Activated gamma-delta T cell (primary cell): ENCODE measurements around the gene AGBL4.
"Not testable (repeated sequence)": the region's sequence is repeated elsewhere in the genome, so short reads cannot be mapped to it uniquely, and the experiment has no call there.

Source experiments
- DNase-seq: peaks from one replicate; lab custom pipeline; 2025; lab: John Stamatoyannopoulos, UW

The AGBL4 gene

DNA sequence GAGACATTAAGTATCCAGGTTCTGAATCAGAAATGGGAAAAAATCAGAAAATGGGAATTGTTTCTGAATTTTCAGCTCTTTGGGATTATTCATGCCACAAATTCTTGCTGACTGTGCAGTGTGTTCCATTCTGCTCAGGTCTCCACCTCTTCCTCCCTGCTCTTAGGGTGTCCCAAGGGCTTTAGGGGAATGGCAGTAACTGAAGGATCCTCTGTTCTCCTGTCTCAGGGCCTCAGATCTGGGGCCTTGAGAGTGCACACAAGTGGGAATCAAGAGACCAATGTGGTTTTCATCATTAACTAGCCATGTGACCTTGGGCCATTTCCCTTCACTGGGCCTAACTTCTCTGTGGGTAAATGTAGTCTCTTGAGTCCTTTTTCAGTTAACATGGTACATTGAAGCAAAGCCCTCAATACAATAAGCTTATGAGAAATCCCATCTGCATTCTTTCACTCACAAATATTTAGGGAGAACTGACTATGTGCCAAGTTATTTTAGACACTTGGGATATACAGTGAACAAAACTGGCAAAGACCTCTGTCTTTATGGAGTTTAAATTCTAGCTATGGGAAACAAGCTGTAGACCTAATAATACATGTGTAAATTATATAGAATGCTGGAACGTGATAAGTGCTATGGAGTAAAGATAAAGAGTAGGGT is 1476.1 kb downstream of the AGBL4 start:
- DNase-seq, result no peak

DNA sequence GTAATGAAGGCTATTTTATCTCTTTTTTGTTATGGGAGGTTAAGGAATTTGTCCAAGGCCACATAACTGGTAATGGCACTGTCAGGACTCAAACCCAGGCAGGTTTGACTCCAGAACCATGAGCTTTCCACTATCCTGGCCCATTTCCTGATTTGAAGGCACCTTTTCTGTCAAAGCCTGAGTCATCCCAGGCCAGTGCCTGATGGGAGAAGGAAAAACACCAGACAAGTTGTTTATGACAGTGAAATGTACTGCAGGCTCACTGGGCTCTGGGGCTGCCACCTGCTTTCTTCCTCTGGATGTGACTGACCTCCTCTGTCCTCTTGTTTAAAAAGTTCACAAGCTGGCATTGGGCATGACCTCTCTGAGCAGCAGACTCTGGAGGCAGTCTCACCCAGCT is 1479.9 kb downstream of the AGBL4 start:
- no peak for DNase-seq

DNA sequence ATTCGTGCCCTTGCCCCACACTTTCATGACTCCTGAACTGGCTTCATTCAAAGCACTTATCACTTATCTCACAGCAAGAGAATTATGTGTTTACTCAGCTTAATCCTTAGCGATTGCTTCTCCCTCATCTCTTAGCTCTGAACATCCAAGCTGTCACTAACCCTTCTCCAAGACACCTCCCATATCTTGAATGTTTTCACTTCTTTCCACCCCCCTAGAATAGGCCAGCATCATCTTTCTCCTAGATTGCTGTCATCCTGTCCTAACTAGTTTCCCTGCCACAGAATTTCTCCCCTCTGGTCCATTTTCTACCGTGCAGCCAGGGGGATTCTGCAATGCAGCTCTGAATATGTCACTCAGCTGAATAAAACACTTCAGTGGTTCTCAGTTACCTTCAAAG is 1483.2 kb downstream of the AGBL4 start:
- no peak for DNase-seq

DNA sequence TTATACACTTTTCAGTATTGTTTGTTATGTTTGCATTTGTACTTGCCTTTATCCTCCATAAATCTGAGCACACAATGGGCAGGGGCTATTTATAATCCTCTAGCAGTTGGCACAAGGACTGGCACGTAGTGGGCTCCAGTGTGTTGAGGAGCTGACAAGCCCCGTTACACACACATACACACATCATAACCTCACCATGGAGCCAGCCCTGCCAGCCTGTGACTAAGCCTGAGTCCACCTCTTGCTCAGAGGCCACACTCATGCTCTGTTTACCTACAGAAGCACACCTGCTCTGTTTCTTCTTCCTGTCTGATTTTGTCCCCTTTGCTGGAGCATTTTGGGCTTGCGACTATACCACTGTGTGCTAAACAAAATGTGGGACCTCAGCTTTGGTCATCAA is 1487.3 kb downstream of the AGBL4 start:
- DNase-seq, result no peak

DNA sequence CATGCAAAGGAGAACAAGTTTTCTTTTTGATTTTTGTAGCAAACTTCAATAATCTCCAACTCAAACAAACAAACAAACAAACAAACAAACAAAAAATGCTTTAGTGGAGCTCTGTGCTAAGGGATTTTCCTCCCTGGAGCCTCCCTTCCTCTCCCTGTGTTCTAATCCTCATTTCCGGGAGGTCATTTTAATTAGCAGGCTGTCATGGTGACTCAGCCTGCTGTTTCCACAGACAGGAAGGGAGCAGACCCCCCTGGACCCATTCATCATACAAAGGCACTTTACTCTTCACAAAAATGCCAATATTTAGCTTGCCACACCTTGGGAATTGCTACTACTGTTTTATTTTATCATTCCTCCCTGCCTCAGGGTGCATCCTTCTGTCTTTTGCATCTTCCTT is 1490.8 kb downstream of the AGBL4 start:
- DNase-seq, result no peak

DNA sequence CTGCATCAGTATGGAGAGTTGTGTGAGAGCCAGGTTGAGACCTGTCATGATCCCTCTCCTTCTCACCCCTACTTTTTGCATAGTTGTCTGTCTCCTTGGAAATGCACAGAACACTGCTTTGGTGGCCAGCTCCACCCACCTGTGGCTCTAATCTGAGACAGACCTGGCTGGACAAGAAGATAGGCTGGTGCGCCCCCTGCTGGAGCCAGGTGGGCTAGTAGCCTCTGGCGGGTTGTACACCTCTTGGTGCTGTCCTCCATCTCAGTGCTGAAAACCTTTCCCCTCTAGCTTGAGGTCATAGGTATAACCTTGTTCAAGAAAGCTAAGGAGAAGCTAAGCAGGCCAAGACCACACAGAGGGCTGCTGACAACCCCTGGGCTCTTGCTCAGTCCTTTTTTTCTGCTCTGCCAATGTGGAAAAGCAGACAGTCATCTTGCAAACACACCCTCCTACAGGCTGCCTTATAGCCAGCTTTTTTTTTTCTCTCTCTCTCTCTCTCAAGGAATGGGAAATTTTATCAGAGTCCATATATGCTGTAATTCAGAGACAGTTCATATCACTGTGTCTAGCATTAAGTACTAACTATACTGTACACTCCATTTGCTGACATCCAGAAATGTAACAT is 1492.9 kb downstream of the AGBL4 start:
- DNase-seq, result no peak

DNA sequence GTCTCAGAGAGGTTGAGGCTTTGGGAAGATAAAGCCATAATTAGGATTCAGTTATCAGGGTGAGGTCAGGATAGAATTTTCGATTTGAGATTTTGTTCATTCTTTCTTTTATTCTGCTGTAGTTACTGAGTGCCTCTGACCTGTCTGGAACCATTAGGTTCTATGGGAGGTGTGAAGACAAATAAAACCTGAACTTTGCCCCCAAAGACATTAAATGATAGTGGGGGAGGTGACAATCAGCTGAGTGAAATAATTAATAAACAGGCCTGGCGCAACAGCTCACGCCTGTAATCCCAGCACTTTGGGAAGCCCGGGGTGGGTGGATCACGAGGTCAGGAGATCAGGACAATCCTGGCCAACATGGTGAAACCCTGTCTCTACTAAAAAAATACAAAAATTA is 1496.7 kb downstream of the AGBL4 start:
- no peak for DNase-seq

DNA sequence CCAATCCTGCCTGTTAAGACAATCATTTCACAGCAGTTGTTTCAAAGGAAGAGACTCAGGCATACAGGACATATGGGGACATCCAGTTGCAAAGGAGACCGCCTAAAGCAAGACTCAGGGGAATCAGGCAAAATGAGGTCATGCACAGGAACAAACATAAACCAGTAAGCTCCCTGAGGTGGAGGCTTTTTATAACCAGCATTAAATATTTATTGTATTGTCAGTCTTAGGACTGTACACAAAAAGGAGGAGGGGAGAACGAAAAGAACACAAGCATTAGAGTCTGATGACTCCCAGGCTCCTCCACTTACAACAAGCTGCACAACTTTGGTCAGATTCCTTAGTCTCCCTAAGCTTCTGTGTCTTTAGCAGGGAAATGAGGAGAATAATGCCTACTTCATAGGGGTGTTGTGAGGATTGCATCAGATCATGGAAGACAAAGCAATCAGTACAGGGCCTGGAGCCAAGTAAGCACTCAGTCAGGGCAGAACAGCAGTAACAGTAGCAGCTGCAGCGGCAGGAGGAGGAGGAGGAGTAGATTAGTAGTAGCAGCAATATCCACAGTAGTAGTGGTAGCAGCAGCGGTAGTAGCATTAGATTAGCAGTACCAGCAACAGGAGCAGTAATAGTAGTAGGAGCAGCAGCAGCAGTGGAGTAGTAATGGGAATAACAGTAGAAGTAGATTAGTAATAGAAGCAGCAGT is 1497.6 kb downstream of the AGBL4 start:
- no peak for DNase-seq

DNA sequence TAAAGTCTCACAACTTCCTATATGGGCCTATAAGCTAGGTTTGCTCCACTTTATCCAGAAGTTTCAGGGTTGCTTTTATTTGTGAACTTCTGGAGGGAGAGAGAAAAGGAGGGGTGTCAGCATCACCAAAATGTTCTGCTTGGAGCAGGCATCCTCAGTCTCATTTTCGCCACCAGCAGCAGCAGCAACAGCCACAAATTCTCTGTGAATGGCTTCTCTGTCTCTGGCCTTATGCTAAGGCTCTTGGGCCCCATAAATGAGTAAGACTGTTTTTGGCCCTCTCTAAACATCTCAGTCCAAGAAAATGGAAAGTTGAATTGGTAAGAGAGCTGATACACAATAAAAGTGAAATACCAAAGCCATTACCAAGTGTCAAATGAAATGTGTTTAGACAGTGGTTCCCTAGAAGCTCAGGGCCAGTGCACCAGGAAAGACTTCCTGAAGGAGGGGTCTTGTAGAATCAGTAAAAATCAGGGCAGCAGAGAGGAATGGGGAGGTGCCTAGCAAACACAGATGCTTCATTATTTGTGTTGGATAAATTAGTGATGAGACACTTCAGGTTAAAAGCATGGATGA is 1498.8 kb downstream of the AGBL4 start:
- DNase-seq, result no peak

DNA sequence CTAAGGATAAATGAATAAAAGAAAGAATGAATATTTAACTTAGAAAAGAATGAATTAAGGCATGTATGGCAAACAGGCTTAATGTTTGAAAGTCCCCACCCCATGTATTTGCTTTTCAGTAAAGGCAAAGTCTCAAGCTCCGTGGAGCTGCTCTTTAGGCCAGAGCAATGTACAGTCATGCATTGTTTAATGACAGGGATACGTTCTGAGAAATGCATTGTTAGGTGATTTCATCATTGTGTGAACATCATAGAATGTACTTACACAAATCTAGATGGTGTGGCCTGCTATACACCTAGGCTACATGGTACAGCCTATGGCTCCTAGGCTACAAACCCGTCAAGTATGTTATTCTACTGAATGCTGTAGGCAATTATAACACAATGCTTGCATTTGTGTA is 1500.2 kb downstream of the AGBL4 start:
- DNase-seq, result no peak

DNA sequence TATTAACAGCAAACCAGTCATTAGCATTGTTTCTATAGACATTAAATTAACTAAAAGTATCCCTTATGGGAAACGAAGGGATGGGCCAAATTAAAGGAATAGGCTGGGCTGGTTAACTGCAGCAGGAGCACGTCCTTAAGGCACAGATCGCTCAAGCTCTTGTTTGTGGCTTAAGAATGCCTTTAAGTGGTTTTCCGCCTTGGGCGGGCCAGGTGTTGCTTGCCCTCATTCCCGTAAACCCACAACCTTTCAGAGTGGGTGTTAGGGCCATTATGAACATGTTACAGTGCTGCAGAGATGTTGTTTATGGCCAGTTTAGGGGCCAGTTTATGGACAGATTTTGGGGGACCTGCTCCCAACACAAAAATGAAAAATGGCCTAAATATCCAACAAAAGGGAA is 1503.9 kb downstream of the AGBL4 start:
- not testable (repeated sequence) for DNase-seq

DNA sequence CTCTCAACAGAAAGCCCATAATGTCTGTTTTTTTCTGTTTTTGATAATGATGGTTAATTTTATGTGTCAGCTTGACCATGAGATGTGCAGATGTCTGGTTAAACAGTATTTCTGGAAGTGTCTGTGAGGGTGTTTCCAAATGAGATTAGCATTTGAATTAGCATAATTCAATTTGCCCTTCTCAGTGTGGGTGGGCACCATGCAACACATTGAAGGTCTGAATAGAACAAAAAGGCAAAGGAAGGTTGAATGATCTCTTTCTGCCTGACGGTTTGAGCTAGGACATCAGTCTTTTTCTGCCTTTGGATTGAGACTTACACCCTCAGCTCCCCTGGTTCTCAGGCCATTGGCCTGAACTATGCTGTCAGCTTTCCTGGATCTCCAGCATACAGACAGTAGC is 1516.9 kb downstream of the AGBL4 start:
- DNase-seq, result no peak

DNA sequence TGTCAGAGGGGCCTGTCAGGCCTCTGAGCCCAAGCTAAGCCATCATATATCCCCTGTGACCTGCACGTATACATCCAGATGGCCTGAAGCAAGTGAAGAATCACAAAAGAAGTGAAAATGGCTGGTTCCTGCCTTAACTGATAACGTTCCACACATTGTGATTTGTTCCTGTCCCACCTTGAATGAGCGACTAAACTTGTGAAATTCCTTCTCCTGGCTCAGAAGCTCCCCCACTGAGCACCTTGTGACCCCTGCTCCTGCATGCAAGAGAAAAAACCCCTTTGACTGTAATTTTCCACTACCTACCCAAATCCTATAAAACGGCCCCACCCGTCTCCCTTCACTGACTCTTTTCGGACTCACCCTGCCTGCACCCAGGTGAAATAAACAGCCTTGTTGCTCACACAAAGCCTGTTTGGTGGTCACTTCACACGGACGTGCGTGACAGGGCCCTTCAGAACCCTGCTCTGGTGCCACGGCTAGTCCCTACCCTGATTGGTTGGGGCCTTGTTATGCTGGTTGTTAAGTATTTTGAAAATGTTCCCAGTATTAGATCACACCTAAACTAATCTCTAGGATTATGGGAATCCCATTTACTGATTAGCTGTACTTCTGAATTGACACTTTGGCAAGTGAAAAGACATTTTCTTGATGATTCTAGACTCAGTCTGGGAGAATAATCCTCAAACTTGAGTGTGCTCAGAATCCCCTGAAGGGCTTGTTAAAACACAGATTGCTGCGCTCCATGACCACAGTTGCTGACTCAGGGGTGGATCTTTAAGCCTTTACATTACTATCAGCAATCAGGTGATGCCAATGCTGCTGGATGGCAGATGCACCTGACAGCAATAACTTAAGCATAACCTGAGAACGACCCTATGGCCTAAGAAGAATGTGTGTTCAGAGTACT is 1523.0 kb downstream of the AGBL4 start:
- DNase-seq, result no peak

DNA sequence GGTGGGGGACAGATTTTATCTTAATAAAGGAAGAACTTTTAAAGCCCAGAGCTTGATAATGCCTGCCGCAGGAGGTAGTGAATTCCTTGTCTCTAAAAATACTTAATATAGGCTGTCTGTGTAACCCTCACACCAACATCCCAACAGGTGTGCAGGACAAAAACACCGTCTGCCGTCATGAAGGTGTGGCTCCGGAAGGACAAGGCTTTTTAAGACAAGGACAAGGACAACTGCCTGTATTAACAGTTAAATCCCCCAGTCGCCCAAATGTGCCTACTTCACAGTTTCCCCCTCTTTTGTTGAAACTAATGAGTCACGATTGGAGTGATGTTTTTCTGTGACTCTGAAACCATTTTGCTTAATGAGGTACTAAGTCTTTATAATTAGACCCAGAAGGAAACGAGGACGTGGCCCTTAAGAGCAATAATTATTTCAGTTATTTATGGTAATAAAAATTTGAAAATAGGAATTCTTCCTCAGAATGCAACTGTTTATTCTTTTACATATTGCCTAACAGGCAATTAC is 1524.5 kb downstream of the AGBL4 start:
- DNase-seq, result no peak

DNA sequence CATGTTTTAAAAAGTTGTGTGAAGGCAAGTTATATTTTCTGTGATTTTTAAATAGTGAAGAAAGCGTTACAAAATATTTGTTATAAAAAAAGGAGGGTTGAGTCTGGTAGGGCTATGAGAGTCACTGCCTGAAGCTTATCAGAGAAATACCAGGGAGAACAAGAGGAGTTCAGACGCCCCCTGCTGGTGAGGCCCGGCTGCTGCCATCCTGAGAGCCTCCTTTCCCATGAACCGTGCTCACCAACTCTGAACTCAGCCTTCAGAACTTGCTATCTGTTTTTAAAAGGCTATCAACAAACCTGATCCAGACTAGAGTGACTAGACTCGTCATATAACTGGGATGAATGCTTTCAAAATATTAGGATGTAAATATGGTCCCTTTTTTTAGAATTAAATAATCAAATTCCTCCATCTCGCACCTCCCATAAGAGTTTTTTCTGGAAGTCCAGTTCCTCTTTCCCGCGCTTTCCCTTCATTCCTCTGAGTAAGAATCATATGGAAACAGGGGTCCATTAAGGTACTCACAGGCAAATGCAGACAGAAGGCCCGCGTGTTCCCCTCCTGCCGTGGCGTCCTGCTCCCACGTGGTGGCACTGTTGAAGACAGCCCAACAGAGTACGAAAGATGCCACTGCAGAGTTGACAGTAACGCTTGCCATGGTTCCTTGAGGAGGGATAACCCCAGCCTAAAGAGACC is 1525.5 kb downstream of the AGBL4 start:
- no peak for DNase-seq

DNA sequence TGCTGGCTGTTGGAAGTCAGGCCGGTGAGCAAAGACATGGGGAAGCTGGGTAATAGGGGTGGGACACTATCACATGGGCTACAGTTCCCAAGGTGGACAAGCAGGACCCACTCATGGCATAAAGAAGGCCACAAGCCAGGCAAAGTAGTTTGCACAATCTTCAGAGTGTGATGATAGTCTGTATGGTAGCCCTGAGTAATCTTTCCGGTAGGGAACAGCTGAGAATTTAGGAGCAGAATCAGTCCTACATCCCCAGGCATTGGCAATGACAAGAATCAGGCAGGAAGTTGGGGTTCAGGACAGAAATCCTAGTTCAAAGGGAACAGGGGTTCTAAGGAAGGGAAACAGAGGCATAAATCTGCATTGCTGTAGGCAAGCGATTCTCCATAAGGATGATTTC is 1527.8 kb downstream of the AGBL4 start:
- no peak for DNase-seq

DNA sequence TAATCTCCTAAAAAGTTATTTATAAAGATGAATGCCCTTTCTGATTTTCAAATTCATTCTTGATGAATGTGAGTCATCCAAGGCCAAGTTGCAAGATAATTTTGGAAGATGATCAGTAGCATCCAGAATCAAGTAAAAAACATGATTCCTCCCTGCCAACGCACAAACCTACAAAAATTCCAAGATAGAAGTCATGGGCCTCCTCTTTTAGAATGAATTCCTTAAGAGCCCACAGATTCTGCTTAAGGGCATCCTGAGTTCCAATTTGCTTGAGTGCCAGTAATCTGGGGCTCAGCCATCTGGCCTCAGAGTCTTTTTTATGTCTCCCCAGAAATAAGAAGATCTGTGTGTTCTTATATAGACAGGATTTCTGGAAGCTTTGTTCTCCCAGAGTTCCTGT is 1528.6 kb downstream of the AGBL4 start:
- no peak for DNase-seq

DNA sequence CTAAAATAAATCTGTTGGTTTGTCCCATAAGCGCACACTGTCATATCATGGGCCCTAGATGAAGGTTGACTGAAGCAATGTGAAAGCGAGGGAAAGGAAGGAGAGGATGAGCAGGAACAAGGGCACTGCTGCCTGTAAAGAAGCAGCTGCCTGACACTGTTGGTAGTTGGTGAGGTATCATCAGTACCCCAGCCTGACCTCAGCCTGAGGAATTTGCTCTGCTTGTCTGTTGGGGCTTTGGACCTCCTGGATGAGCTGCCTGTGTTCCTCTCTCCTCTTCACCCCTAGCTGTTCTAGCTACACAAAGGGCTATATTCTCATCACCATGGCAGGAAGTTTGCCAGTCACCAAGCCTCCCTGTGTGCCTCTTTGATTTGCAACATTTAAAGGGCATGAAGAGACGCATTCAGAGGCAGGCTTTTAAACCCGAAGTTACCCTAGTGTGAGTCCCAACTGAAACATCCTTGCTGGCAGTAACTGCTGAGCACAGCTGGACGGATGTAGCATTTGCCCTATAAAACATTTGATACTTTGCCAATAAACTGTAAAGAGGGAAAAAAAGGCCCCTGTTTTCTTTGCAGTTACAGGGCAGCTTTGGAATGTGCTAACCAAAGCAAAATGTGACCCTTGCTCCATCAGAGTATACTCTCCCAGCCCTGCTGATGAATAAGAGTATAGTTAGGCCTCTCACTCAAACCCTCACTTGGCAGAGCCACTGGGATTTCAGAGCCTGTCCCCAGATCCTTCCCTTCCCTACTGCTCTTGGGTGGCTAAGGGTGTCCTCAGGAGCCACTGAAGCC is 1529.6 kb downstream of the AGBL4 start:
- no peak for DNase-seq

DNA sequence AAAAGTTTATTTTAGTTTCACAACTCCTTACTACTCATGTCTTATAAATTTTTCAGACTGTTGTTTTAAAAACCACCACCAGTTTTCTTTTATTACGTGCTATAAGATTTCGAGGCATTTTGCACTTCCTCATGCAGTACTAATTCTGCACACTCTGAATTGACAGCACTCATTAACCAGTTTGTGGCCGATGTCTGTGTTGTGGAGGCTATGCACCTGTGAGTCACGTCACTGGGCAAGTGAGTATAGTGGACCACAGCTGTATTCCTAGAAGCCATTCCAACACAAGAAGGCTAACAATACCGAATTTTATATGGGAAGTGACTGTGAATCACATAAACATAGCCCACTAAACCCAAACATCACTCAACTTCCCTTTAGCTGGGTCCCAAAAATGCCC is 1530.7 kb downstream of the AGBL4 start:
- DNase-seq, result no peak

DNA sequence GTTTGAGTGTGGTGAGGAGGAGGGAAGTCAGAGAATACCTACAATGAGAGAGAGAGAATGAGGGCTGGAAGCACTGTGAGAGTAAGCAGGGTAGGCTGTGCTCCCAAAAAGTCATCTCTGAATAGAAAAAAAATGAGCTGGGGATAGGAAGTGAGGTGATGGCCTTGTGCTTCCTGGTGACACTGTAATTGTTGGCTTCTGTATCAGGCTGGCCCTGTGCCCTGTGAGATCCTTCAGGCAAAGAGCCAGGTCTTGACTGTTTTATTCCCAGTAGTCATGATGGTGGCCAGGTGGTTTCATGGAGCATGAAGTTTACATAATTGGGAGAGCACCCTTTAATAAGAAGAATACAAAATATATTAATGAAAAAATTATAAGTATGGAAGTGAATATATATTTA is 1531.4 kb downstream of the AGBL4 start:
- no peak for DNase-seq
